ENCODE results near the gene SNX1. TPM values are rescaled to one million over a fixed set of nuclear protein-coding genes. Genes with fewer than 3 reads are reported as not detected.
A peak's percentile ranks its signal among the peaks of the same experiment; 100 is the strongest.

Gene SNX1
- total and polyA plus RNA-seq, 2 of the 13 experiments (the other 11 are each of a cell fraction or from before 2014, with no cell fraction given) = 29.3 to 60.1 TPM

GRCh38 chr15:64092864-64093626, 2.7 kb upstream of the SNX1 start (continued):
- TF ChIP-seq ZBTB10 (CRISPR knock-in tag; IDR thresholded peaks at IDR 0.05; ENCODE audit: borderline replicate concordance) (no peak), PATZ1 (CRISPR knock-in tag; IDR thresholded peaks at IDR 0.05) (0 out of 2 replicates have a peak, but pooled peaks have one; percentile 38), HOMEZ (CRISPR knock-in tag; IDR thresholded peaks at IDR 0.05; ENCODE audit: low read depth) (no peak), ZIK1 (CRISPR knock-in tag; IDR thresholded peaks at IDR 0.05; ENCODE audit: borderline replicate concordance, low read depth) (no peak), MNT (IDR thresholded peaks at IDR 0.05) (no peak), NFRKB (IDR thresholded peaks at IDR 0.05) (no peak), KDM3A (CRISPR knock-in tag; IDR thresholded peaks at IDR 0.05; ENCODE audit: low read depth) (no peak), DNMT1 (CRISPR knock-in tag; IDR thresholded peaks at IDR 0.05) (no peak), HIC2 (CRISPR knock-in tag; IDR thresholded peaks at IDR 0.05; ENCODE audit: low read depth) (0 out of 2 replicates have a peak, but pooled peaks have one; percentile 25), E2F1 (CRISPR knock-in tag; IDR thresholded peaks at IDR 0.05) (0 out of 2 replicates have a peak, but pooled peaks have one; percentile 33), TOE1 (CRISPR knock-in tag; IDR thresholded peaks at IDR 0.05) (no peak), SAFB2 (CRISPR knock-in tag; IDR thresholded peaks at IDR 0.05; ENCODE audit: borderline replicate concordance, low read depth) (no peak), ZNF430 (CRISPR knock-in tag; IDR thresholded peaks at IDR 0.05) (no peak), HNF4A (CRISPR knock-in tag; IDR thresholded peaks at IDR 0.05) (no peak), ZNF34 (CRISPR knock-in tag; IDR thresholded peaks at IDR 0.05; ENCODE audit: borderline replicate concordance) (no peak), NR0B2 (CRISPR knock-in tag; IDR thresholded peaks at IDR 0.05) (no peak), ZNF510 (CRISPR knock-in tag; IDR thresholded peaks at IDR 0.05; ENCODE audit: low read depth) (0 out of 2 replicates have a peak, but pooled peaks have one; percentile 17)

All from HepG2 (cell line).